ENCODE measurements around the gene RNF175. TPM values are rescaled to one million over a fixed set of nuclear protein-coding genes. Genes with fewer than 3 reads are reported as not detected.

Gene RNF175
- polyA plus RNA-seq, 1 donor, result 1.1 TPM

- Histone ChIP-seq H3K27me3 (ENCODE audit: control insufficient read depth, insufficient read depth, low read length) (no peaks in the 10 kb centered on the region), H3K4me1 (ENCODE audit: control insufficient read depth, insufficient read depth, low read length) (peaks cover 3% of the 10 kb centered on the region), H3K9me3 (ENCODE audit: control insufficient read depth, low read depth, low read length) (peaks cover 11% of the 10 kb centered on the region), H3K36me3 (ENCODE audit: control insufficient read depth, insufficient read depth, low read length) (no peaks in the 10 kb centered on the region), H3K4me3 (ENCODE audit: low read length) (no peak overlapping the region), H3K27ac (ENCODE audit: low read length) (no peak overlapping the region)
- no peak for DNase-seq
- 100% methylated on average over 3 of the region's 6 CpGs for WGBS (ENCODE audit: insufficient coverage, low lambda C conversion rate)
Observed at GRCh38 chr4:153661215-153661822, 98.5 kb downstream of the RNF175 start.

Other genes with a start within 250 kb of the RNF175 start
- gene TLR2, start 75.7 kb downstream of the RNF175 start, polyA plus RNA-seq, result 12.1 TPM
- gene SFRP2, start 29.1 kb upstream of the RNF175 start, polyA plus RNA-seq, result 3.5 TPM

Measured in large intestine (tissue), 3 donors.